Activated CD4-positive, alpha-beta memory T cell treated with anti-CD3 and anti-CD28 coated beads for 36 hours (primary cell): ENCODE data around the gene EPOP. TPM values are rescaled to one million over a fixed set of nuclear protein-coding genes. Genes with fewer than 3 reads are reported as not detected.

Experiments
- CTCF ChIA-PET: fragments of 350-600 bp; sonication (Branson Sonifier 250); formaldehyde crosslinking; loops from one replicate; lab custom pipeline; 2021; ENCODE audit warnings: antibody characterized with exemption, inconsistent platforms; lab: Charles Lee
- POLR2A ChIA-PET: fragments of 350-600 bp; sonication (Branson Sonifier 250); formaldehyde crosslinking; loops from one replicate; lab custom pipeline; 2021; ENCODE audit warnings: antibody characterized with exemption; lab: Charles Lee
- DNase-seq: peaks from one replicate; pipeline ENCODE4 v3.0.0-alpha.2; 2020
- H3K27ac Mint-ChIP-seq: one replicate; pipeline ENCODE4 v1.8.0; 2021; ENCODE audit warnings: mixed read lengths
- H3K27me3 Mint-ChIP-seq: one replicate; pipeline ENCODE4 v1.8.0; 2021; ENCODE audit warnings: mixed read lengths
- H3K36me3 Mint-ChIP-seq: one replicate; pipeline ENCODE4 v1.8.0; 2021; ENCODE audit warnings: mixed read lengths
- H3K4me1 Mint-ChIP-seq: one replicate; pipeline ENCODE4 v1.8.0; 2021; ENCODE audit warnings: low read depth, mixed read lengths
- H3K4me3 Mint-ChIP-seq: one replicate; pipeline ENCODE4 v1.8.0; 2021; ENCODE audit warnings: mild to moderate bottlenecking, mixed read lengths
- H3K9me3 Mint-ChIP-seq: one replicate; pipeline ENCODE4 v1.8.0; 2021; ENCODE audit warnings: mixed read lengths
- intact Hi-C: fragments of 100-400 bp; cut with micrococcal nuclease; formaldehyde crosslinking; loops from one replicate; pipeline ENCODE4 v1.15.1; 2023
- total RNA-seq, 2 experiments: library from RNA; stranded (reverse); gene quantifications; one replicate each; pipeline ENCODE4 v1.2.3, GENCODE V29; 2021

The EPOP gene
- total RNA-seq, 2 experiments from 2014 or later: 37.1 to 38.0 TPM

- Mint-ChIP-seq H3K4me3 (no peak overlapping the region), H3K9me3 (no peaks in the 10 kb centered on the region), H3K27me3 (no peaks in the 10 kb centered on the region), H3K4me1 (peaks cover 73% of the 10 kb centered on the region), H3K36me3 (peaks cover 62% of the 10 kb centered on the region), H3K27ac (peak overlapping the region; percentile 18)
- ChIA-PET POLR2A (no interaction called here), CTCF (interaction anchor here (0.7 kb wide), 1 partner anchor 139 kb away, joined by 3 read pairs; no protein-coding TSS in a partner anchor)
- intact Hi-C loops: no loop called here
- DNase-seq: no peak
These were observed 37.8 kb upstream of the EPOP start for GRCh38 chr17:38712593-38712992.

DNA sequence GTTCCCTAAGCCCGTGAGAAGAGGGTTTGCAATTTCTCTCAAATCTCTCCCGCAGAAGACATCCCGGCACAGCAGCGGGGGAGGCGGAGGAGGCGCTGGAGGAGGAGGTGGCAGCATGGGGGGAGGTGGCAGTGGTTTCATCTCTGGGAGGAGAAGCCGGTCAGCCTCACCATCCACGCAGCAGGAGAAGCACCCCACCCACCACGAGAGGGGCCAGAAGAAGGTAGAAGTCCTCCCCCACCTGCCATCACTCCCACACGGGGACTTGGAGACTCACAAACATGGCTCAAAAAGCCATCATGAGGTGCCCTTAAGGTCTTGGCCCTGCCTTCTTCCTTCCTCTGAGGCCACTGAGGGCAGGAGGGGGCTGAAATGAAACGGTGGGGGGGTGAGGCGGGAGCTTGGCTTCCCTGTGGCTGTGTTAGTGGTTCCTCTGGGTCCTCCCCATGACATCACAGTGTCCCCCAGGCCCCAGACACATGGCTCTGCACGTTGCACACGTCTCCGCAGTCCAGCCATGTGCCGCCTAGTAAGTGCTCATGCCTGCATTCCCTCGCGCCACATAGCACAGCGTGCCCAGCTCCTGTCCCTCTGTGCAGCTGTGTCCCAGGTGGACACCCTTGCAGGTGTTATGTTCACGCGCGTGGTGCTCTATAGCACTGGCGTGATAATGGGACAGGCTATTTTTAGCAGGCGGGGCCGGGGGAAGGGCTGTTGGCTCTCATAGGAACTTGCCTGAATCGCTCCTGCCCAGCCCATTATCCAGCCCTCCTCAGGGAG, 37.2 kb upstream of the EPOP start:
- Mint-ChIP-seq H3K9me3 (no peaks in the 10 kb centered on the region), H3K36me3 (peaks cover 64% of the 10 kb centered on the region), H3K27ac (peak overlapping the region; percentile 46), H3K4me1 (peaks cover 78% of the 10 kb centered on the region), H3K27me3 (no peaks in the 10 kb centered on the region), H3K4me3 (no peak overlapping the region)
- intact Hi-C loops: no loop called here
- CTCF ChIA-PET: interaction anchor here (0.7 to 1.9 kb wide), 2 partner anchors 35 to 140 kb away, joined by 3 to 6 read pairs; no protein-coding TSS in a partner anchor
- POLR2A ChIA-PET: no interaction called here
- no peak for DNase-seq

- Mint-ChIP-seq H3K36me3 (peaks cover 68% of the 10 kb centered on the region), H3K4me1 (peaks cover 76% of the 10 kb centered on the region), H3K4me3 (no peak overlapping the region), H3K9me3 (no peaks in the 10 kb centered on the region), H3K27ac (peak overlapping the region; percentile 46), H3K27me3 (no peaks in the 10 kb centered on the region)
- DNase-seq: no peak
- ChIA-PET POLR2A (interaction anchor here (1.1 to 2.0 kb wide), 3 partner anchors 10 to 35 kb away, joined by 3 to 6 read pairs (median 6); no protein-coding TSS in a partner anchor), CTCF (interaction anchor here (1.1 to 1.9 kb wide), 3 partner anchors 18 to 34 kb away, joined by 4 to 11 read pairs (median 6); no protein-coding TSS in a partner anchor)
- intact Hi-C loops: no loop called here
These were observed 36.2 kb upstream of the EPOP start for GRCh38 chr17:38710985-38711384.

DNA sequence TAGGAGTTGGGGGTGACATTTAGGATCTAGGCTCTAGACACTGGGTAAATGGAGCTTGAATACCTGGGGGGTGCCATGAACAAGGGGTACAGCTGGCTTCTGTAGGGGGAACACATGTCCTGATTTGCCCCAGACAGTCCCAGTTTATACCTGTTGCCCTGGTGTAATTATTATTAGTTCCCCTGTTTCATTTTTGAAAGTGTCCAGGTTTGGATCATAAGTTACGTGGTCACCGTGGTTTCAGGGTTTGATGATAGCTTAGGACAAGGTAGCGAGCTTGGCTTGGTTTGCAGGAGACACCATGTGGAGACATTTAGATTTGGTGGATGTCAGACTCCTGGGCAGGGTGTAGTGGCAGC, 35.8 kb upstream of the EPOP start:
- H3K4me1 Mint-ChIP-seq: peaks cover 72% of the 10 kb centered on the region
- intact Hi-C loops: no loop called here
- peak overlapping the region; percentile 42 for H3K27ac Mint-ChIP-seq
- no peak overlapping the region for H3K4me3 Mint-ChIP-seq
- ChIA-PET POLR2A (interaction anchor here (1.1 to 2.0 kb wide), 3 partner anchors 9 to 35 kb away, joined by 3 to 6 read pairs (median 6); no protein-coding TSS in a partner anchor), CTCF (interaction anchor here (1.1 to 1.9 kb wide), 3 partner anchors 18 to 34 kb away, joined by 4 to 11 read pairs (median 6); no protein-coding TSS in a partner anchor)
- no peak for DNase-seq
- H3K27me3 Mint-ChIP-seq: no peaks in the 10 kb centered on the region
- H3K36me3 Mint-ChIP-seq: peaks cover 67% of the 10 kb centered on the region
- H3K9me3 Mint-ChIP-seq: no peaks in the 10 kb centered on the region

DNA sequence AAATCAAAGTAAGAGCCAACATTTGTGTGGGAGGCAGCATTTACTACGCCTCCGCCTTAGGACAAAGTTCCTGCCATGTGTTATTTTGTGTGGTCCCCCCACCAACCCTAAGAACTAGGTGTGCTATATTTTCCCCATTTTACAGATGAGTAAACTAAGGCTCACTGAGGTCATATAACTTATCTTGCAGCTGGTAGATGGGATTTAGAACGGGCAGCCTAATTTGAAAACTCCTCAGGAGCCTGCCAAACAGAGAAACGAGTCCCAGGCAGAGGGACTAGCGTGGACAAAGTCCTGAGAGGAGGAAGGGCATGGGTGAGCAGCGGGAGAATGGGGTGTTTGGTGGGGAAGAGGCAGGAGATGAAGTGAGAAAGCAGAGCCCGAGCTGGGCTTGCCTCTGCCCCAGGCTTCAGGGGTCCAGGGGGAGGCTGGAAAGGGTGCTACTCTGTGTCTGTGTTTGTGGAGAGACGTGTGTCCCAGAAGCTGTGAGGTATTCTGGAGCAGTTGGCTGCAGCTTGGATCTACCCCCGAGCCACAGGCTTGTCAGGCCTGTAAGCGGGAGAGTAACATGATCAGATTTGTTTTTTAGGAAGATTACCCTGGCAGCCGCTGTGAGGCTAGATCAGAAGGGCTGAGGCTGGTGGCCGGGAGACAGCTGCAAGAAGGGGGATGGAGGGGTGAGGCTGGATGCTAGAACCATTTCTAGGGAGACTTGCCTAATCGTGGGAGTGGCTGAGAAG, 35.3 kb upstream of the EPOP start:
- H3K4me1 Mint-ChIP-seq: peaks cover 66% of the 10 kb centered on the region
- no peaks in the 10 kb centered on the region for H3K27me3 Mint-ChIP-seq
- no peak for DNase-seq
- intact Hi-C loops: no loop called here
- POLR2A ChIA-PET: interaction anchor here (0.7 to 2.0 kb wide), 5 partner anchors 9 to 34 kb away, joined by 3 to 6 read pairs (median 4); no protein-coding TSS in a partner anchor
- H3K9me3 Mint-ChIP-seq: no peaks in the 10 kb centered on the region
- CTCF ChIA-PET: interaction anchor here (1.1 to 1.9 kb wide), 4 partner anchors 19 to 33 kb away, joined by 4 to 11 read pairs (median 6); no protein-coding TSS in a partner anchor
- no peak overlapping the region for H3K4me3 Mint-ChIP-seq
- H3K36me3 Mint-ChIP-seq: peaks cover 65% of the 10 kb centered on the region
- peak overlapping the region; percentile 42 for H3K27ac Mint-ChIP-seq

DNA sequence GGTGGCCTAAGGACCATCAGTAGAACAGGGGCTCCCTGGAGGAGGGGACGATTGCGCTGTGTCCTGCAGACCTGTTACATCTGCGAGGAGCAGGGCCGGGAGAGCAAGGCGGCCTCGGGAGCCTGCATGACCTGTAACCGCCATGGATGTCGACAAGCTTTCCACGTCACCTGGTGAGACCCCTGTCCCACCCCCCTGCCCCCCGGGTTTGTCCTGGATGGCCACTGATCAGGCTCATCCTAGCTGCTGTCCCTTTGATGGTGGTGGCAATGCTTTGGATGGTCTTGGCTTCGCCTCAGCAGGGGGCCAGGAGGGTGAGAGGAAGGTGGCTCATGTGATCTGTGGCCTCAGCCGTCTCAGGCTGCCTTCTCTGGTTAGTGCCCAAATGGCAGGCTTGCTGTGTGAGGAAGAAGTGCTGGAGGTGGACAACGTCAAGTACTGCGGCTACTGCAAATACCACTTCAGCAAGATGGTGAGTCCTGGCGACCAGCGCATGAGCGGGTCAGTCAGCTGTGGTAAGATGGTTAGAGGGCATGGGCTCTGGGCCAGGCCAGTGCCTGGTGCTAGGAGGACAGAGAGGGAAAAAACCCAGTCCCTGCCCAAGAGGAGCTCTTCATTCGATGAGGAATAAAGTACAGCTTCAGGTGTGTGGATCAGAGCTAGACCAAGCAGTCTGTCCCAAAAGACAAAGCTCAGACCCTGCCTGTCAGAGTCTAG, 34.5 kb upstream of the EPOP start:
- H3K4me1 Mint-ChIP-seq: peaks cover 59% of the 10 kb centered on the region
- no peaks in the 10 kb centered on the region for H3K27me3 Mint-ChIP-seq
- H3K36me3 Mint-ChIP-seq: peaks cover 64% of the 10 kb centered on the region
- no peak overlapping the region for H3K4me3 Mint-ChIP-seq
- no peak for DNase-seq
- intact Hi-C loops: no loop called here
- peak overlapping the region; percentile 42 for H3K27ac Mint-ChIP-seq
- ChIA-PET POLR2A (interaction anchor here (0.7 to 2.0 kb wide), 4 partner anchors 8 to 22 kb away, joined by 3 to 6 read pairs (median 5); no protein-coding TSS in a partner anchor), CTCF (interaction anchor here (1.1 to 1.8 kb wide), 2 partner anchors 26 to 31 kb away, joined by 5 to 11 read pairs; no protein-coding TSS in a partner anchor)
- no peaks in the 10 kb centered on the region for H3K9me3 Mint-ChIP-seq

DNA sequence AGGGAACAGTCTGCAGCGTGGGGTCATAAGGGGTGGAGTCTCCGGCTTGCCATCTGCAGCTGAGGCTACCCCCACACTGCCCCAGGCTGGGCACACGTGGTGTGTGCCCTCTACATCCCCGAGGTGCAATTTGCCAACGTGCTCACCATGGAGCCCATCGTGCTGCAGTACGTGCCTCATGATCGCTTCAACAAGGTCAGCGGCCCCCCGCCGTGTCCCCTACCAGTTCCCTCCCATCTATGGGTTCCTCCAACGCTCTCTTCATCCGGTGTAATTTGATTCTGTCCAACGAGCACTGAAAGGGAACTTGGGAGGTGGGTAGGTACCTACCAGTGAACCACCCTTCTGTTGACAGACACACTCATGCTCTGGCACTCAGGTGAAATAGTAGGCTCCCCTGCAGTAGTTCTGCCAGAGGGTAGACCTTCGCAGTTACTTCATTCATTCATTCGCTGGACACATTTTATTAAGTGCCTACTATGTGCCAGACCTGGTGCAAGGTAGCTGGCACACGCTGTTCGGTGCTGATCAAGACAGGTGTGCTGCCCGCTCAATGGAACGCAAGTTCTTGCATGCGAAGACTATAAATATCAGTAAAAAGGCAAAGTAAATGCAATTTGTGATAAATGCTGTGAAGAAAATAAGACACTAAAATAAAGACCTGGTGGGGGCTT, 33.1 kb upstream of the EPOP start:
- intact Hi-C loops: no loop called here
- Mint-ChIP-seq H3K36me3 (peaks cover 71% of the 10 kb centered on the region), H3K27me3 (no peaks in the 10 kb centered on the region), H3K4me1 (peaks cover 51% of the 10 kb centered on the region), H3K4me3 (peak overlapping the region; percentile 90), H3K9me3 (no peaks in the 10 kb centered on the region), H3K27ac (peak overlapping the region; percentile 94)
- ChIA-PET CTCF (interaction anchor here (0.6 to 5.3 kb wide), 5 partner anchors 20 to 1787 kb away, joined by 4 to 32 read pairs (median 9); no protein-coding TSS in a partner anchor), POLR2A (interaction anchor here (0.5 to 9.4 kb wide), 3 partner anchors 8 to 32 kb away, joined by 3 to 100 read pairs (median 34); partner anchors contain the start of gene EPOP)
- DNase-seq: no peak

DNA sequence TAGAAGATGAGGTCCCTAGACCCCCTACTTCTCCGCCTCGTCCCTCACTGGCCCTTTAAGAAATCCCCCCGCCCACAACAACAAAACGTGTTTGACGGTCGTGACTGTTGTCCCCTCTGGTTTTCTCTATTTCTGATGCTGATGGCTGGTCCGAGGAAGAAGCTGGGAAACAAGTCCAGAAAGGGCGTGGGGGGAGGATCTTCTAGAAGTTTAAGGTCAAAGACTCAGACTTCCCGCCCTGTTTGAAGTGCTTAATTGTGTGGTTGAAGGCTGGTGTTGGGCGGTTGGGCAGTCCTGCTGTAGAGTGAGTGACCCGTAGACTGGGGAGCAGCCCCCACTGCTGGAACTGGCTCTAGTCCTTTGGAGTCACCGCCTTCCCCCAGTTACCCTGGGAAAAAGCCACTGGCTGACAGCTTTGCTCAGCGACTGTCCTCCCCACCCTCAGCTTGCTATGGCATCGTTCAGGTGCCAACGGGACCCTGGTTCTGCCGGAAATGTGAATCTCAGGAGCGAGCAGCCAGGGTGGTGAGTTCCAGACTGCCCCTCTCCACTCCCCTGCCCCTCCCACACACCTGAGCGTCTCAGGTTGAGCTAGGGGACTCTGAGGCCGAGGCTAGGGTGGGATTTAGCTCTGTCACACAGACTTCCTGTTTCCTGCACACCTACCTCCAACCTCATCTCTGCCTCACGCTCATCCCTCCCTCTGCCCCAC, 31.9 kb upstream of the EPOP start:
- Mint-ChIP-seq H3K27me3 (no peaks in the 10 kb centered on the region), H3K36me3 (peaks cover 67% of the 10 kb centered on the region), H3K27ac (peak overlapping the region; percentile 94), H3K4me3 (peak overlapping the region; percentile 90), H3K9me3 (no peaks in the 10 kb centered on the region), H3K4me1 (peaks cover 48% of the 10 kb centered on the region)
- POLR2A ChIA-PET: interaction anchor here (0.9 to 9.4 kb wide), 6 partner anchors 9 to 45 kb away, joined by 3 to 116 read pairs (median 20); partner anchors contain the start of genes CISD3, EPOP and PSMB3
- CTCF ChIA-PET: interaction anchor here (1.0 to 5.3 kb wide), 8 partner anchors 8 to 148 kb away, joined by 4 to 32 read pairs (median 8); partner anchors contain the start of gene EPOP
- DNase-seq: peak; percentile 57
- intact Hi-C loops: loop anchor here (1.0 kb wide), 1 partner anchor 22 kb away; no protein-coding TSS in a partner anchor

- intact Hi-C loops: loop anchor here (1.0 kb wide), 1 partner anchor 22 kb away; no protein-coding TSS in a partner anchor
- ChIA-PET POLR2A (interaction anchor here (0.6 to 9.4 kb wide), 10 partner anchors 10 to 163 kb away, joined by 3 to 116 read pairs (median 5); partner anchors contain the start of genes CISD3, EPOP, LASP1 and PSMB3), CTCF (interaction anchor here (0.7 to 5.3 kb wide), 9 partner anchors 9 to 469 kb away, joined by 4 to 32 read pairs (median 6); partner anchors contain the start of gene EPOP)
- Mint-ChIP-seq H3K4me3 (peak overlapping the region; percentile 90), H3K27ac (peak overlapping the region; percentile 94), H3K36me3 (peaks cover 62% of the 10 kb centered on the region), H3K4me1 (peaks cover 48% of the 10 kb centered on the region), H3K27me3 (no peaks in the 10 kb centered on the region), H3K9me3 (no peaks in the 10 kb centered on the region)
- peak; percentile 46 for DNase-seq
These were observed 31.2 kb upstream of the EPOP start for GRCh38 chr17:38705803-38706504.
